ENCODE results near the gene S100A6.
"Not testable (repeated sequence)": the region's sequence is repeated elsewhere in the genome, so short reads cannot be mapped to it uniquely, and the experiment has no call there.

S100A6 gene

DNA sequence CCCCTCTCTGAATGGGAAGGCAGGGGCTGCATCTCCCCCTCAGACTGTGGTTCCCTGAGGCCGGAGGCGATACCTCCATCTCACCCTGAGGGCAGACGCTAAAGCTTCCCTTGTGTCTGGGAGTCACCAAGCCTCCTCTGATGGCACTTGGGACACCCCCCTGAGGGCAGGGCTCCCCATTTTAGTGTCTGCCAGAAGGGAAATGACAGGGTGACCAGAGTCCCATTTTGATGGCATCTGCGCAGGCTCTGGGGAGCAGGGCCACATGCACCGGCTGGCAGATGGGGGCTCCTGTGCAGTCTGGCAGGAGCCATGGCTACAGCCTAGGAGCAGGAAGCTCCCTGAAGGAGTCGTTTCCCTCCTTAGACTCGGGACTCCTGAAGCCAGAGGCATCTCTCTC lies 28.2 kb upstream of the S100A6 start:
- Histone ChIP-seq H3K79me2 (ENCODE audit: control insufficient read depth, low read length) (no peaks in the 10 kb centered on the region), H3K9me2 (replicated peaks; ENCODE audit: control insufficient read depth, low read length) (no peaks in the 10 kb centered on the region), H3K27me3 (ENCODE audit: control insufficient read depth, low read length) (no peaks in the 10 kb centered on the region), H3K36me3 (ENCODE audit: control insufficient read depth, low read length) (no peaks in the 10 kb centered on the region), H3K4me1 (ENCODE audit: control insufficient read depth, low read length) (peaks cover 6% of the 10 kb centered on the region), H3F3A (ENCODE audit: control insufficient read depth, insufficient read depth) (no peaks in the 10 kb centered on the region), H3K4me3 (ENCODE audit: low read length) (no peak overlapping the region), H4K20me1 (ENCODE audit: control insufficient read depth, insufficient read depth, low read depth, low read length) (no peaks in the 10 kb centered on the region), H3K4me2 (ENCODE audit: low read length) (no peak overlapping the region), H3K27ac (ENCODE audit: low read depth, low read length) (no peak overlapping the region), H3K9me3 (ENCODE audit: control insufficient read depth, insufficient read depth, low read length) (no peaks in the 10 kb centered on the region)
- TF ChIP-seq EZH2phosphoT487 (IDR thresholded peaks at IDR 0.05; ENCODE audit: borderline replicate concordance, low read length) (no peak), CTCF (IDR thresholded peaks at IDR 0.05; ENCODE audit: low read depth, low read length, poor library complexity, severe bottlenecking) (no peak)

- TF ChIP-seq EZH2phosphoT487 (IDR thresholded peaks at IDR 0.05; ENCODE audit: borderline replicate concordance, low read length) (no peak), CTCF (IDR thresholded peaks at IDR 0.05; ENCODE audit: low read depth, low read length, poor library complexity, severe bottlenecking) (no peak)
- Histone ChIP-seq H3K4me1 (ENCODE audit: control insufficient read depth, low read length) (peaks cover 6% of the 10 kb centered on the region), H4K20me1 (ENCODE audit: control insufficient read depth, insufficient read depth, low read depth, low read length) (no peaks in the 10 kb centered on the region), H3K27me3 (ENCODE audit: control insufficient read depth, low read length) (no peaks in the 10 kb centered on the region), H3K4me3 (ENCODE audit: low read length) (no peak overlapping the region), H3K9me2 (replicated peaks; ENCODE audit: control insufficient read depth, low read length) (no peaks in the 10 kb centered on the region), H3K27ac (ENCODE audit: low read depth, low read length) (no peak overlapping the region), H3K36me3 (ENCODE audit: control insufficient read depth, low read length) (no peaks in the 10 kb centered on the region), H3K9me3 (ENCODE audit: control insufficient read depth, insufficient read depth, low read length) (no peaks in the 10 kb centered on the region), H3F3A (ENCODE audit: control insufficient read depth, insufficient read depth) (no peaks in the 10 kb centered on the region), H3K79me2 (ENCODE audit: control insufficient read depth, low read length) (no peaks in the 10 kb centered on the region), H3K4me2 (ENCODE audit: low read length) (no peak overlapping the region)
These were observed 27.7 kb upstream of the S100A6 start for GRCh38 chr1:153563483-153563901.

- H3K4me3 ChIP-seq (ENCODE audit: low read length); H3K9me3 ChIP-seq (ENCODE audit: control insufficient read depth, insufficient read depth, low read length); H3K79me2 ChIP-seq (ENCODE audit: control insufficient read depth, low read length); H3K27ac ChIP-seq (ENCODE audit: low read depth, low read length); H3K36me3 ChIP-seq (ENCODE audit: control insufficient read depth, low read length); H3K4me2 ChIP-seq (ENCODE audit: low read length); H3K27me3 ChIP-seq (ENCODE audit: control insufficient read depth, low read length); H3F3A ChIP-seq (ENCODE audit: control insufficient read depth, insufficient read depth); H3K4me1 ChIP-seq (ENCODE audit: control insufficient read depth, low read length); H3K9me2 ChIP-seq (replicated peaks; ENCODE audit: control insufficient read depth, low read length); H4K20me1 ChIP-seq (ENCODE audit: control insufficient read depth, insufficient read depth, low read depth, low read length): not testable (repeated sequence)
These were observed 26.2 kb upstream of the S100A6 start for GRCh38 chr1:153562021-153562420.

DNA sequence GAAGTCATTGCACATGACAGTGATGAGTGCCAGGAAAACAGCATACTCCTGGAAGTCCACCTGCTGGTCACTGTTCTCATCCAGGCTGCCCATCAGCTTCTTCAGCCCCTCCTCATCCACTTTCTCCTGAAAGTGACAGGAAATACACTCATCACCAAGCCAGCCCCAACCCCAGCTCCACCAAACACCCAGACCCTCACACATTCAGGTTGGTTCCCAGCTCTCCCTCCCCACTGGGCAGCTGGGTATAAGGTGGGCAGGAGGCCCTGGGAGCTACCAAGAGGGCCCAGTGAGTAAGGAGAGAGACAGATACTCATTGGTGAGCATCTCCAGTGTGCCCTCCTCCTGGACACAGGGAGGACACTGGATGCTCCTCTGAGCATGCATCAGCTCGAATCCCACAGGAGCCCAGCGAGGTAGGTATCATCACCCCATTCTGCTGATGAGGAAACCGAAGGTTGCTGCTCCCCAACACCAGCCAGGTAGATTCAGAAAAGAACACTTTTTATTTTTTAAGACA lies 25.7 kb upstream of the S100A6 start:
- Histone ChIP-seq H3K9me3 (ENCODE audit: control insufficient read depth, insufficient read depth, low read length) (no peaks in the 10 kb centered on the region), H3F3A (ENCODE audit: control insufficient read depth, insufficient read depth) (no peaks in the 10 kb centered on the region), H3K4me2 (ENCODE audit: low read length) (no peak overlapping the region), H3K9me2 (replicated peaks; ENCODE audit: control insufficient read depth, low read length) (no peaks in the 10 kb centered on the region), H3K27me3 (ENCODE audit: control insufficient read depth, low read length) (no peaks in the 10 kb centered on the region), H4K20me1 (ENCODE audit: control insufficient read depth, insufficient read depth, low read depth, low read length) (no peaks in the 10 kb centered on the region), H3K79me2 (ENCODE audit: control insufficient read depth, low read length) (no peaks in the 10 kb centered on the region), H3K36me3 (ENCODE audit: control insufficient read depth, low read length) (no peaks in the 10 kb centered on the region), H3K4me3 (ENCODE audit: low read length) (no peak overlapping the region), H3K4me1 (ENCODE audit: control insufficient read depth, low read length) (peaks cover 6% of the 10 kb centered on the region), H3K27ac (ENCODE audit: low read depth, low read length) (no peak overlapping the region)
- TF ChIP-seq EZH2phosphoT487 (IDR thresholded peaks at IDR 0.05; ENCODE audit: borderline replicate concordance, low read length) (no peak), CTCF (IDR thresholded peaks at IDR 0.05; ENCODE audit: low read depth, low read length, poor library complexity, severe bottlenecking) (no peak)

Data from DOHH2 (cell line).